A549 (cell line): ENCODE data around the gene PLPP3. TPM values are rescaled to one million over a fixed set of nuclear protein-coding genes. Genes with fewer than 3 reads are reported as not detected.

Experiments used
- ATAC-seq, 2 experiments: fragments of 200-7000 bp in 1 of 2; fragments of >200 bp in 1 of 2; cut with Nextera tagmentation in 1 of 2; cut with Tn5 transposase in 1 of 2; 3 replicates each; pipeline versions ENCODE4 v1.8.0 to v1.9.1; 2018 to 2020; ENCODE audit warnings: mild to moderate bottlenecking in 1 of 2, moderate library complexity in 1 of 2
- CTCF ChIA-PET: fragments of 300-600 bp; sonication (Branson Sonifier 250); formaldehyde crosslinking; extraction: SDS; loops from one replicate; lab custom pipeline; 2021; ENCODE audit warnings: antibody characterized with exemption, inconsistent platforms; lab: Yijun Ruan, JAX
- POLR2A ChIA-PET: fragments of 350-600 bp; formaldehyde crosslinking; extraction: SDS; loops from one replicate; lab custom pipeline; 2021; ENCODE audit warnings: antibody characterized with exemption, inconsistent platforms; lab: Yijun Ruan, JAX
- DNase-seq, 2 experiments: peaks; one replicate each; pipeline versions ENCODE4 v3.0.0 to v3.0.0-alpha.2; 2011 to 2016; ENCODE audit warnings: low read depth in 1 of 2, low spot score in 1 of 2
- FAIRE-seq: peaks from 2 replicates; lab custom pipeline; 2011; peaks lifted over from hg19 to GRCh38; lab: Jason Lieb, UNC
- H3K27ac ChIP-seq, 2 experiments: fragments of >200 bp; sonication (Bioruptor Twin); formaldehyde crosslinking; 3 replicates each; pipeline ENCODE4 v1.5.1; 2016 to 2017
- H3K4me1 ChIP-seq: fragments of >200 bp; sonication (Bioruptor Twin); formaldehyde crosslinking; 3 replicates; pipeline ENCODE4 v1.6.1; 2016
- H3K4me2 ChIP-seq: fragments of >200 bp; sonication (Bioruptor Twin); formaldehyde crosslinking; 3 replicates; pipeline ENCODE4 v1.6.1; 2016
- H3K4me3 ChIP-seq: fragments of >200 bp; sonication (Bioruptor Twin); formaldehyde crosslinking; 3 replicates; pipeline ENCODE4 v1.5.1; 2016
- H3K9me3 ChIP-seq: fragments of >200 bp; sonication (Bioruptor Twin); formaldehyde crosslinking; 3 replicates; pipeline ENCODE4 v1.6.1; 2016
- BHLHE40 ChIP-seq: IDR thresholded peaks from 2 replicates; pipeline ENCODE4 v1.6.1; 2012; ENCODE audit warnings: low read depth, low read length, inconsistent platforms
- CBX2 ChIP-seq: fragments of 200-600 bp; sonication (generic); IDR thresholded peaks from 2 replicates; pipeline ENCODE4 v1.6.1; 2016; ENCODE audit warnings: low read depth, mild to moderate bottlenecking, borderline replicate concordance
- CEBPB ChIP-seq, 2 experiments: fragments of >200 bp in 1 of 2; sonication (Bioruptor Twin) in 1 of 2; formaldehyde crosslinking in 1 of 2; IDR thresholded peaks; 2 replicates each; pipeline ENCODE4 v1.6.1; 2012 to 2016
- FOSL2 ChIP-seq, 2 experiments: fragments of 450-650 bp in 1 of 2; fragments of >200 bp in 1 of 2; sonication (Bioruptor Twin) in 1 of 2; formaldehyde crosslinking; IDR thresholded peaks; 2 replicates each; pipeline versions ENCODE4 v1.5.0 to v1.6.1; 2016 to 2020; ENCODE audit warnings: mild to moderate bottlenecking in 1 of 2, moderate library complexity in 1 of 2
- FOXS1 ChIP-seq: fragments of 250-450 bp; sonication (Bioruptor Pico); IDR thresholded peaks from 2 replicates; pipeline ENCODE4 v1.5.0; 2020; ENCODE audit warnings: mild to moderate bottlenecking, moderate library complexity
- HDAC2 ChIP-seq: fragments of 200-600 bp; sonication (generic); IDR thresholded peaks from 2 replicates; pipeline ENCODE4 v1.6.1; 2016
- HEYL ChIP-seq: fragments of 250-450 bp; sonication (Bioruptor Pico); IDR thresholded peaks from 2 replicates; pipeline ENCODE4 v1.8.0; 2021; ENCODE audit warnings: mild to moderate bottlenecking, moderate library complexity
- HOXA7 ChIP-seq: fragments of 250-450 bp; sonication (Bioruptor Pico); IDR thresholded peaks from 2 replicates; pipeline ENCODE4 v1.5.0; 2020; ENCODE audit warnings: mild to moderate bottlenecking, moderate library complexity
- HOXB5 ChIP-seq: fragments of 250-450 bp; sonication (Bioruptor Pico); IDR thresholded peaks from 2 replicates; pipeline ENCODE4 v1.5.0; 2020; ENCODE audit warnings: mild to moderate bottlenecking, moderate library complexity
- KDM1A ChIP-seq: fragments of 200-600 bp; sonication (generic); IDR thresholded peaks from 2 replicates; pipeline ENCODE4 v1.6.1; 2016; ENCODE audit warnings: low read depth, mild to moderate bottlenecking
- KDM5A ChIP-seq: fragments of 200-600 bp; sonication (generic); IDR thresholded peaks from 2 replicates; pipeline ENCODE4 v1.6.1; 2016; ENCODE audit warnings: antibody characterized with exemption, mild to moderate bottlenecking
- NFE2L2 ChIP-seq: fragments of 150-350 bp; conservative IDR thresholded peaks from 2 replicates; pipeline ENCODE4 v1.6.1; 2014; ENCODE audit warnings: low read length
- RARB ChIP-seq: fragments of 250-450 bp; sonication (Bioruptor Pico); IDR thresholded peaks from 2 replicates; pipeline ENCODE4 v1.8.0; 2021; ENCODE audit warnings: mild to moderate bottlenecking, moderate library complexity
- RNF2 ChIP-seq: fragments of 200-600 bp; sonication (generic); IDR thresholded peaks from 2 replicates; pipeline ENCODE4 v1.6.1; 2016; ENCODE audit warnings: low read depth, mild to moderate bottlenecking, antibody characterized with exemption, moderate library complexity, borderline replicate concordance
- SREBF2 ChIP-seq: fragments of 450-650 bp; IDR thresholded peaks from 2 replicates; pipeline ENCODE4 v1.6.1; 2014; ENCODE audit warnings: mild to moderate bottlenecking, moderate library complexity
- TFCP2L1 ChIP-seq: fragments of 250-450 bp; sonication (Bioruptor Pico); IDR thresholded peaks from 2 replicates; pipeline ENCODE4 v1.5.0; 2021; ENCODE audit warnings: mild to moderate bottlenecking
- TP53 ChIP-seq: fragments of 250-450 bp; sonication (Bioruptor Pico); IDR thresholded peaks from 2 replicates; pipeline ENCODE4 v1.5.0; 2021; ENCODE audit warnings: mild to moderate bottlenecking, moderate library complexity
- ZNF302 ChIP-seq: fragments of 250-450 bp; sonication (Bioruptor Pico); IDR thresholded peaks from 2 replicates; pipeline ENCODE4 v1.9.0; 2021; ENCODE audit warnings: inconsistent platforms, mild to moderate bottlenecking, moderate library complexity
- WGBS: methylation state at CpG from one replicate; pipeline ENCODE4 v1.1.6; 2017; ENCODE audit errors: missing lambda C conversion rate; 5-methylcytosine and 5-hydroxymethylcytosine counted together
- polyA plus RNA-seq, 4 experiments: library from polyadenylated mRNA; depleted of rRNA in 3 of 4; stranded (reverse); fragments of >200 nt; fragmentation: RNase III in 1 of 4; extraction: RNeasy Plus Mini Kit Qiagen cat#74134 plus additional on column Dnase treatment in 1 of 4; gene quantifications; 2 replicates in 3 of 4; 3 replicates in 1 of 4; pipeline ENCODE4 v1.2.3, GENCODE V29; 2011 to 2017
- TF ChIP-seq, protein P1 (sequence below): fragments of >200 bp; sonication (Bioruptor Twin); formaldehyde crosslinking; IDR thresholded peaks from 2 replicates; pipeline ENCODE4 v1.6.1; 2016
- TF ChIP-seq, protein P2 (sequence below): fragments of 200-600 bp; sonication (generic); IDR thresholded peaks from 2 replicates; pipeline ENCODE4 v1.6.1; 2016; ENCODE audit warnings: antibody characterized with exemption, mild to moderate bottlenecking, moderate library complexity
- TF ChIP-seq, protein P3 (sequence below): fragments of 150-350 bp; IDR thresholded peaks from 2 replicates; pipeline ENCODE4 v1.6.1; 2014; ENCODE audit warnings: low read depth, mild to moderate bottlenecking, low read length

PLPP3 gene
- polyA plus RNA-seq, 2 of the 4 experiments (the other 2 are of a cell fraction), result 23.6 to 25.6 TPM

DNA sequence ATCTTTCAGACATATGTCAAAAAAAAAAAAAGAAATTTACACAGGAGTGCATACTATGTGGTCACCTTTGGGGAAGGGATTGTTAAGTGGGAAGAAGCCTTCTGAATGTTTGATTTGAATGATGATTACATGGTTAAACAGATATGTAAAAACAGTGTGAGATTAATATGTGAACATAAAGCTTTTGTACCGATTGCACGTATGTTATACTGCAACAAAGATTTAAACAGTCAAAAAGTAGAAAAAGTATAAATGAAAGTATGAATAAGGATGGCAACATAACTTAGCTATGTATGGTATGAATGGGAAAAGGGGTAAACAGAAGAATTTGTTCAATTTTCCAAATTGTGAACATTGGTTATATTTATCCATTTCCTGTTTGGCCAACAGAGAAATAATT, 10.0 kb upstream of the PLPP3 start:
- no peak for ATAC-seq
- Histone ChIP-seq H3K27ac (no peak overlapping the region), H3K9me3 (no peaks in the 10 kb centered on the region; the same call in 2 of the 3 replicates), H3K4me2 (no peak overlapping the region), H3K4me3 (no peak overlapping the region), H3K4me1 (peaks cover 4% of the 10 kb centered on the region)
- ChIA-PET CTCF (interaction anchor here (0.7 to 2.9 kb wide), 4 partner anchors 10 to 1305 kb away, joined by 4 to 10 read pairs (median 7); partner anchors contain the start of gene PLPP3), POLR2A (no interaction called here)
- no peak for FAIRE-seq
- TF ChIP-seq TFCP2L1, result no peak
- WGBS, result 84% methylated on average over 2 of the region's 2 CpGs
- no peak for DNase-seq

DNA sequence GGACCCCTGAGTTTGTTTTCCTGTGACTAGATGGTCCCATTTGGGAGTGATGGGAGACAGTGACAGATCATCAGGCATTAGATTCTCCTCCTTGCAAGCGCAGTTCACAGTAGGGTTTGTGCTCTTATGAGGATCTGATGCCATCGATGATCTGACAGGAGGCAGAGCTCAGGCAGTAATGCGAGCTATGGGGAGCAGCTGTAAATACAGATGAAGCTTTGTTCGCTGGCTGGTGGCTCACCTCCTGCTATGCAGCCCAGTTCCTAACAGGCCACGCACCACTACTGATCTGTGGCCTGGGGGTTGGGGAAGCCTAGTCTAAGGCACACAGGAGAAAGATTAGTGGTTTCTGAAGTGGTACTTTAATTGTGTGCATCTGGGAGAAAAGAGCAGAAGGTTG, 7.1 kb upstream of the PLPP3 start:
- H3K4me1 ChIP-seq, result peaks cover 6% of the 10 kb centered on the region
- H3K27ac ChIP-seq, result peak overlapping the region in 1 of 2 experiments; percentile 49; a peak in 2 of 6 replicates
- ChIA-PET POLR2A (interaction anchor here (0.7 kb wide), 1 partner anchor 150 kb away, joined by 3 read pairs; no protein-coding TSS in a partner anchor), CTCF (interaction anchor here (2.3 to 4.7 kb wide), 3 partner anchors 235 to 1303 kb away, joined by 7 to 54 read pairs (median 12); no protein-coding TSS in a partner anchor)
- FAIRE-seq, result no peak
- ATAC-seq, result no peak
- TF ChIP-seq SREBF2, result no peak
- no peaks in the 10 kb centered on the region; the same call in 2 of the 3 replicates for H3K9me3 ChIP-seq
- no peak overlapping the region for H3K4me2 ChIP-seq
- 94% methylated on average over 5 of the region's 5 CpGs for WGBS
- no peak overlapping the region for H3K4me3 ChIP-seq
- no peak for DNase-seq

DNA sequence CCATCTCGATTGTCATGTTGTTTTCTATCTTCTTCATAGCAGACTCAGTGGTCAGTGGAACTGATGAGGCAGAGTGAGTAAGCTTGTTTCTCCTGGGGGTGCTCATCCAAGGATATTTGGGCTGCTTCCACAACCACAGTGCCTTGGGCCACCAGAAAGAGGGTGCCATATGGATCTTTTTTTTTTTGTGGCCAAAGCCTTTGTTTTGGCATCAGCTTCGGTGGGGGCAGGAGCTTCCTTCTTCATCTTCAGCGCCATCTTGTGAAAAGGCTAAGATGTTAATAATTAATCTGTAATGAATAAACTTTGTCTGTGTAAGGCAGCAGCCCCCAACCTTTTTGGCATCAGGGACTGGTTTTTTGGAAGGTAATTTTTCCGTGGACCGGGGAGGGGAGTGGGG, 6.6 kb upstream of the PLPP3 start:
- TF ChIP-seq HOXB5 (CRISPR knock-in tag) (no peak), CEBPB (IDR thresholded peaks at IDR 0.05) (no peak), KDM5A (no peak), CBX2 (no peak), HDAC2 (no peak), FOSL2 (IDR thresholded peaks at IDR 0.05) (no peak), FOSL2 (CRISPR knock-in tag; IDR thresholded peaks at IDR 0.05) (no peak), ZNF302 (CRISPR knock-in tag) (no peak), HOXA7 (no peak), FOXS1 (no peak), KDM1A (no peak), RNF2 (no peak), TP53 (CRISPR knock-in tag) (no peak), NFE2L2 (no peak), BHLHE40 (no peak), HEYL (no peak), RARB (CRISPR knock-in tag) (no peak)
- TF ChIP-seq, protein P1, sequence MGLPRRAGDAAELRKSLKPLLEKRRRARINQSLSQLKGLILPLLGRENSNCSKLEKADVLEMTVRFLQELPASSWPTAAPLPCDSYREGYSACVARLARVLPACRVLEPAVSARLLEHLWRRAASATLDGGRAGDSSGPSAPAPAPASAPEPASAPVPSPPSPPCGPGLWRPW, result no peak
- TF ChIP-seq, protein P2, sequence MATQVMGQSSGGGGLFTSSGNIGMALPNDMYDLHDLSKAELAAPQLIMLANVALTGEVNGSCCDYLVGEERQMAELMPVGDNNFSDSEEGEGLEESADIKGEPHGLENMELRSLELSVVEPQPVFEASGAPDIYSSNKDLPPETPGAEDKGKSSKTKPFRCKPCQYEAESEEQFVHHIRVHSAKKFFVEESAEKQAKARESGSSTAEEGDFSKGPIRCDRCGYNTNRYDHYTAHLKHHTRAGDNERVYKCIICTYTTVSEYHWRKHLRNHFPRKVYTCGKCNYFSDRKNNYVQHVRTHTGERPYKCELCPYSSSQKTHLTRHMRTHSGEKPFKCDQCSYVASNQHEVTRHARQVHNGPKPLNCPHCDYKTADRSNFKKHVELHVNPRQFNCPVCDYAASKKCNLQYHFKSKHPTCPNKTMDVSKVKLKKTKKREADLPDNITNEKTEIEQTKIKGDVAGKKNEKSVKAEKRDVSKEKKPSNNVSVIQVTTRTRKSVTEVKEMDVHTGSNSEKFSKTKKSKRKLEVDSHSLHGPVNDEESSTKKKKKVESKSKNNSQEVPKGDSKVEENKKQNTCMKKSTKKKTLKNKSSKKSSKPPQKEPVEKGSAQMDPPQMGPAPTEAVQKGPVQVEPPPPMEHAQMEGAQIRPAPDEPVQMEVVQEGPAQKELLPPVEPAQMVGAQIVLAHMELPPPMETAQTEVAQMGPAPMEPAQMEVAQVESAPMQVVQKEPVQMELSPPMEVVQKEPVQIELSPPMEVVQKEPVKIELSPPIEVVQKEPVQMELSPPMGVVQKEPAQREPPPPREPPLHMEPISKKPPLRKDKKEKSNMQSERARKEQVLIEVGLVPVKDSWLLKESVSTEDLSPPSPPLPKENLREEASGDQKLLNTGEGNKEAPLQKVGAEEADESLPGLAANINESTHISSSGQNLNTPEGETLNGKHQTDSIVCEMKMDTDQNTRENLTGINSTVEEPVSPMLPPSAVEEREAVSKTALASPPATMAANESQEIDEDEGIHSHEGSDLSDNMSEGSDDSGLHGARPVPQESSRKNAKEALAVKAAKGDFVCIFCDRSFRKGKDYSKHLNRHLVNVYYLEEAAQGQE, result no peak
- TF ChIP-seq, protein P3, sequence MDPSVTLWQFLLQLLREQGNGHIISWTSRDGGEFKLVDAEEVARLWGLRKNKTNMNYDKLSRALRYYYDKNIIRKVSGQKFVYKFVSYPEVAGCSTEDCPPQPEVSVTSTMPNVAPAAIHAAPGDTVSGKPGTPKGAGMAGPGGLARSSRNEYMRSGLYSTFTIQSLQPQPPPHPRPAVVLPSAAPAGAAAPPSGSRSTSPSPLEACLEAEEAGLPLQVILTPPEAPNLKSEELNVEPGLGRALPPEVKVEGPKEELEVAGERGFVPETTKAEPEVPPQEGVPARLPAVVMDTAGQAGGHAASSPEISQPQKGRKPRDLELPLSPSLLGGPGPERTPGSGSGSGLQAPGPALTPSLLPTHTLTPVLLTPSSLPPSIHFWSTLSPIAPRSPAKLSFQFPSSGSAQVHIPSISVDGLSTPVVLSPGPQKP, result no peak
- no peak for FAIRE-seq
- POLR2A ChIA-PET, result interaction anchor here (0.7 kb wide), 1 partner anchor 150 kb away, joined by 3 read pairs; no protein-coding TSS in a partner anchor
- no peak for ATAC-seq
- H3K9me3 ChIP-seq, result no peaks in the 10 kb centered on the region; the same call in 2 of the 3 replicates
- DNase-seq, result no peak
- no peak overlapping the region for H3K4me3 ChIP-seq
- CTCF ChIA-PET, result interaction anchor here (0.6 to 4.7 kb wide), 13 partner anchors 45 to 1443 kb away, joined by 3 to 54 read pairs (median 4); no protein-coding TSS in a partner anchor
- H3K4me1 ChIP-seq, result peaks cover 6% of the 10 kb centered on the region
- no peak overlapping the region for H3K4me2 ChIP-seq
- H3K27ac ChIP-seq, result peak overlapping the region in 1 of 2 experiments; percentile 13; a peak in 3 of 6 replicates
- 76% methylated on average over 5 of the region's 5 CpGs for WGBS
